GM19372 (cell line): ENCODE data around the gene ATG7.
"Not testable (repeated sequence)": the region's sequence is repeated elsewhere in the genome, so short reads cannot be mapped to it uniquely, and the experiment has no call there.

Experiments used
- ATAC-seq: cut with Tn5 transposase; IDR thresholded peaks from one replicate; pipeline ENCODE4 v1.9.1; 2021; ENCODE audit warnings: mild to moderate bottlenecking, low read depth, moderate library complexity; ENCODE audit not compliant: unreplicated experiment

Gene ATG7

GRCh38 chr3:11452885-11453847 lies 181.0 kb downstream of the ATG7 start:
- no peak for ATAC-seq

- no peak for ATAC-seq
These were observed 183.8 kb downstream of the ATG7 start for GRCh38 chr3:11455956-11456355.

- ATAC-seq = no peak
These were observed 184.9 kb downstream of the ATG7 start for GRCh38 chr3:11457135-11457534.

GRCh38 chr3:11459186-11459824 lies 187.1 kb downstream of the ATG7 start:
- no peak for ATAC-seq

- no peak for ATAC-seq
These were observed 189.0 kb downstream of the ATG7 start for GRCh38 chr3:11461226-11461625.

- not testable (repeated sequence) for ATAC-seq
These were observed 190.5 kb downstream of the ATG7 start for GRCh38 chr3:11462673-11463072.

- no peak for ATAC-seq
These were observed 191.4 kb downstream of the ATG7 start for GRCh38 chr3:11463591-11463990.

GRCh38 chr3:11464356-11464755 lies 192.2 kb downstream of the ATG7 start:
- ATAC-seq = no peak

GRCh38 chr3:11465744-11466616 lies 193.8 kb downstream of the ATG7 start:
- no peak for ATAC-seq

GRCh38 chr3:11467875-11468274 lies 195.7 kb downstream of the ATG7 start:
- no peak for ATAC-seq

GRCh38 chr3:11470031-11470853 lies 198.0 kb downstream of the ATG7 start:
- ATAC-seq = no peak

- ATAC-seq = no peak
These were observed 203.1 kb downstream of the ATG7 start for GRCh38 chr3:11475324-11475723.

GRCh38 chr3:11476735-11477144 lies 204.5 kb downstream of the ATG7 start:
- no peak for ATAC-seq

GRCh38 chr3:11477407-11477911 lies 205.3 kb downstream of the ATG7 start:
- ATAC-seq = no peak

GRCh38 chr3:11478167-11478566 lies 206.0 kb downstream of the ATG7 start:
- no peak for ATAC-seq

GRCh38 chr3:11479221-11479620 lies 207.0 kb downstream of the ATG7 start:
- no peak for ATAC-seq

- no peak for ATAC-seq
These were observed 208.6 kb downstream of the ATG7 start for GRCh38 chr3:11480663-11481298.

- no peak for ATAC-seq
These were observed 209.4 kb downstream of the ATG7 start for GRCh38 chr3:11481556-11481955.

GRCh38 chr3:11482021-11482420 lies 209.8 kb downstream of the ATG7 start:
- ATAC-seq = no peak
